GM23338 (cell line): Measurements from ENCODE around the gene HMGXB3. TPM values are rescaled to one million over a fixed set of nuclear protein-coding genes. Genes with fewer than 3 reads are reported as not detected.

ENCODE experiments used
- ATAC-seq: fragments of 200-7000 bp; cut with Tn5 transposase; 3 replicates; pipeline ENCODE4 v1.9.1; 2020
- DNase-seq: peaks from one replicate; pipeline ENCODE4 v3.0.0-alpha.2; 2015; ENCODE audit warnings: low spot score
- H2AFZ ChIP-seq: fragments of 200-600 bp; sonication (generic); 2 replicates; pipeline ENCODE4 v1.8.0; 2016; ENCODE audit warnings: antibody characterized with exemption, mild to moderate bottlenecking, moderate library complexity
- H3F3A ChIP-seq: fragments of 200-600 bp; sonication (generic); replicated peaks from 2 replicates; pipeline ENCODE4 v1.8.0; 2017; ENCODE audit warnings: antibody characterized with exemption, mixed run types, low read depth
- H3K27ac ChIP-seq: fragments of 200-600 bp; sonication (generic); 2 replicates; pipeline ENCODE4 v1.6.1; 2016; ENCODE audit warnings: low read depth
- H3K27me3 ChIP-seq: fragments of 200-600 bp; sonication (generic); 2 replicates; pipeline ENCODE4 v1.8.0; 2016; ENCODE audit warnings: mild to moderate bottlenecking, mixed run types, moderate library complexity; ENCODE audit not compliant: insufficient read depth
- H3K36me3 ChIP-seq: fragments of 200-600 bp; sonication (generic); 2 replicates; pipeline ENCODE4 v1.8.0; 2016; ENCODE audit warnings: mild to moderate bottlenecking; ENCODE audit not compliant: insufficient read depth
- H3K4me1 ChIP-seq: fragments of 200-600 bp; sonication (generic); 2 replicates; pipeline ENCODE4 v1.8.0; 2016; ENCODE audit warnings: mild to moderate bottlenecking, moderate library complexity; ENCODE audit not compliant: insufficient read depth
- H3K4me2 ChIP-seq: fragments of 200-600 bp; sonication (generic); 2 replicates; pipeline ENCODE4 v1.7.1; 2017; ENCODE audit warnings: mixed run types
- H3K4me3 ChIP-seq: fragments of 200-600 bp; sonication (generic); 2 replicates; pipeline ENCODE4 v1.6.1; 2016; ENCODE audit warnings: mixed run types
- H3K79me2 ChIP-seq: fragments of 200-600 bp; sonication (generic); replicated peaks from 2 replicates; pipeline ENCODE4 v1.8.0; 2017; ENCODE audit warnings: mild to moderate bottlenecking; ENCODE audit not compliant: insufficient read depth
- H3K9me2 ChIP-seq: fragments of 200-600 bp; sonication (generic); 2 replicates; pipeline ENCODE4 v1.8.0; 2017; ENCODE audit not compliant: insufficient read depth
- H4K20me1 ChIP-seq: fragments of 200-600 bp; sonication (generic); replicated peaks from 2 replicates; pipeline ENCODE4 v1.8.0; 2017; ENCODE audit warnings: mild to moderate bottlenecking; ENCODE audit not compliant: insufficient read depth
- H3K27ac Mint-ChIP-seq: 2 replicates; pipeline ENCODE4 v1.8.0; 2020; ENCODE audit warnings: inconsistent platforms, mild to moderate bottlenecking, moderate library complexity, mixed read lengths
- H3K27me3 Mint-ChIP-seq: 3 replicates; pipeline ENCODE4 v1.8.0; 2022; ENCODE audit warnings: low read depth, mild to moderate bottlenecking, moderate library complexity, mixed read lengths, inconsistent platforms; ENCODE audit not compliant: insufficient read depth, poor library complexity
- H3K36me3 Mint-ChIP-seq: 3 replicates; pipeline ENCODE4 v1.8.0; 2021; ENCODE audit warnings: low read depth, mild to moderate bottlenecking, inconsistent platforms, moderate library complexity, mixed read lengths
- H3K4me1 Mint-ChIP-seq: 3 replicates; pipeline ENCODE4 v1.8.0; 2020; ENCODE audit warnings: mild to moderate bottlenecking, inconsistent platforms, mixed read lengths
- H3K4me3 Mint-ChIP-seq: 3 replicates; pipeline ENCODE4 v1.8.0; 2021; ENCODE audit warnings: moderate library complexity, mild to moderate bottlenecking, inconsistent platforms, mixed read lengths
- H3K9me3 Mint-ChIP-seq: 3 replicates; pipeline ENCODE4 v1.8.0; 2020; ENCODE audit warnings: moderate library complexity, mild to moderate bottlenecking, inconsistent platforms, mixed read lengths
- CTCF ChIP-seq, 2 experiments: fragments of 200-600 bp in 1 of 2; sonication (generic) in 1 of 2; conservative IDR thresholded peaks; 2 replicates each; pipeline versions ENCODE4 v1.5.1 to v1.6.1; 2016 to 2017; ENCODE audit warnings: antibody characterized with exemption in 2 of 2, low read depth in 2 of 2, mild to moderate bottlenecking in 2 of 2, moderate library complexity in 1 of 2
- ETS1 ChIP-seq: IDR thresholded peaks from 2 replicates; pipeline ENCODE4 v1.6.1; 2016; ENCODE audit warnings: antibody characterized with exemption
- EZH2 ChIP-seq: fragments of 200-600 bp; sonication (generic); IDR thresholded peaks from one replicate; pipeline ENCODE4 v1.8.0; 2017; ENCODE audit warnings: antibody characterized with exemption, mild to moderate bottlenecking, low read depth; ENCODE audit not compliant: unreplicated experiment
- NANOG ChIP-seq: IDR thresholded peaks from 2 replicates; pipeline ENCODE4 v1.6.1; 2016; ENCODE audit warnings: antibody characterized with exemption, borderline replicate concordance
- REST ChIP-seq: IDR thresholded peaks from one replicate; pipeline ENCODE4 v1.6.1; 2018; ENCODE audit warnings: antibody characterized with exemption; ENCODE audit not compliant: unreplicated experiment
- STAT1 ChIP-seq: IDR thresholded peaks from one replicate; pipeline ENCODE4 v1.6.1; 2016; ENCODE audit warnings: antibody characterized with exemption; ENCODE audit not compliant: unreplicated experiment
- ZNF114 ChIP-seq: fragments of 250-450 bp; sonication (Bioruptor Pico); IDR thresholded peaks from 2 replicates; pipeline ENCODE4 v1.5.0; 2020; ENCODE audit warnings: mild to moderate bottlenecking, moderate library complexity
- ZNF331 ChIP-seq: fragments of 250-450 bp; sonication (Bioruptor Pico); IDR thresholded peaks from 2 replicates; pipeline ENCODE4 v1.5.0; 2020; ENCODE audit warnings: low read depth, mild to moderate bottlenecking, moderate library complexity
- ZNF462 ChIP-seq: fragments of 250-450 bp; sonication (Bioruptor Pico); IDR thresholded peaks from 2 replicates; pipeline ENCODE4 v1.5.0; 2020; ENCODE audit warnings: mild to moderate bottlenecking, moderate library complexity
- polyA plus RNA-seq: library from polyadenylated mRNA; unstranded; fragments of >200 nt; fragmentation: Nextera tagmentation; extraction: Ambion mirVana; gene quantifications from 2 replicates; pipeline ENCODE4 v1.2.1, GENCODE V29; 2016
- total RNA-seq: library from RNA; depleted of rRNA; stranded (reverse); fragments of >200 nt; shearing (Covaris generic); gene quantifications from 2 replicates; pipeline ENCODE4 v1.2.3, GENCODE V29; 2014

The HMGXB3 gene
- total and polyA plus RNA-seq, 2 experiments from 2014 or later = 9.4 to 37.9 TPM

- H3K4me1 Mint-ChIP-seq = peaks cover 2% of the 10 kb centered on the region; the same call in 1 of the 3 replicates
- no peak for DNase-seq
- no peak overlapping the region for H3K4me3 ChIP-seq
These were observed 67.9 kb downstream of the HMGXB3 start for GRCh38 chr5:150068472-150068871.

More at GRCh38 chr5:150068472-150068871, 67.9 kb downstream of the HMGXB3 start:
- no peak overlapping the region for H3K27ac ChIP-seq
- H3K4me1 ChIP-seq = no peaks in the 10 kb centered on the region
- no peaks in the 10 kb centered on the region for H3K36me3 ChIP-seq
- H3K9me2 ChIP-seq = peaks cover 4% of the 10 kb centered on the region; the same call in 1 of the 2 replicates
- no peaks in the 10 kb centered on the region for H3K27me3 ChIP-seq
- no peak for ATAC-seq
- no peaks in the 10 kb centered on the region for H3K79me2 ChIP-seq
- H2AFZ ChIP-seq = no peak overlapping the region
- TF ChIP-seq ZNF331 (CRISPR knock-in tag) (no peak), REST (no peak), NANOG (no peak), STAT1 (no peak), ZNF462 (no peak), EZH2 (no peak), ZNF114 (CRISPR knock-in tag) (no peak), ETS1 (no peak), CTCF (conservative IDR thresholded peaks at IDR 0.05; ENCODE audit: low read depth in 2 of 2) (no peak)
- Mint-ChIP-seq H3K27ac (no peak overlapping the region), H3K36me3 (no peaks in the 10 kb centered on the region), H3K4me3 (no peak overlapping the region), H3K27me3 (peaks cover 5% of the 10 kb centered on the region), H3K9me3 (no peaks in the 10 kb centered on the region)
- H3F3A ChIP-seq = no peaks in the 10 kb centered on the region
- H4K20me1 ChIP-seq = no peaks in the 10 kb centered on the region
- H3K4me2 ChIP-seq = no peak overlapping the region
